HFF-Myc (cell line): ENCODE measurements around the gene GRM8.

Experiments used
- DNase-seq: peaks from one replicate; pipeline ENCODE4 v3.0.0-alpha.2; 2011; ENCODE audit warnings: low read depth; ENCODE audit errors: extremely low read depth
- H3K4me3 ChIP-seq: replicated peaks from 2 replicates; pipeline ENCODE4 v1.5.1; 2011; ENCODE audit warnings: low read depth, mild to moderate bottlenecking, control low read depth, low read length
- TF ChIP-seq, protein P1 (sequence below): IDR thresholded peaks from 2 replicates; pipeline ENCODE4 v1.5.1; 2012; ENCODE audit warnings: mild to moderate bottlenecking, low read depth, low read length, control low read depth; ENCODE audit errors: missing control alignments

The GRM8 gene

GRCh38 chr7:126605553-126605952, 647.2 kb downstream of the GRM8 start:
- TF ChIP-seq, protein P1, sequence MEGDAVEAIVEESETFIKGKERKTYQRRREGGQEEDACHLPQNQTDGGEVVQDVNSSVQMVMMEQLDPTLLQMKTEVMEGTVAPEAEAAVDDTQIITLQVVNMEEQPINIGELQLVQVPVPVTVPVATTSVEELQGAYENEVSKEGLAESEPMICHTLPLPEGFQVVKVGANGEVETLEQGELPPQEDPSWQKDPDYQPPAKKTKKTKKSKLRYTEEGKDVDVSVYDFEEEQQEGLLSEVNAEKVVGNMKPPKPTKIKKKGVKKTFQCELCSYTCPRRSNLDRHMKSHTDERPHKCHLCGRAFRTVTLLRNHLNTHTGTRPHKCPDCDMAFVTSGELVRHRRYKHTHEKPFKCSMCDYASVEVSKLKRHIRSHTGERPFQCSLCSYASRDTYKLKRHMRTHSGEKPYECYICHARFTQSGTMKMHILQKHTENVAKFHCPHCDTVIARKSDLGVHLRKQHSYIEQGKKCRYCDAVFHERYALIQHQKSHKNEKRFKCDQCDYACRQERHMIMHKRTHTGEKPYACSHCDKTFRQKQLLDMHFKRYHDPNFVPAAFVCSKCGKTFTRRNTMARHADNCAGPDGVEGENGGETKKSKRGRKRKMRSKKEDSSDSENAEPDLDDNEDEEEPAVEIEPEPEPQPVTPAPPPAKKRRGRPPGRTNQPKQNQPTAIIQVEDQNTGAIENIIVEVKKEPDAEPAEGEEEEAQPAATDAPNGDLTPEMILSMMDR: no peak
- H3K4me3 ChIP-seq: no peak overlapping the region

GRCh38 chr7:126605056-126605455, 647.7 kb downstream of the GRM8 start:
- DNase-seq: no peak
- H3K4me3 ChIP-seq: no peak overlapping the region
- TF ChIP-seq, protein P1: no peak

More at GRCh38 chr7:126605553-126605952, 647.2 kb downstream of the GRM8 start:
- no peak for DNase-seq

DNA sequence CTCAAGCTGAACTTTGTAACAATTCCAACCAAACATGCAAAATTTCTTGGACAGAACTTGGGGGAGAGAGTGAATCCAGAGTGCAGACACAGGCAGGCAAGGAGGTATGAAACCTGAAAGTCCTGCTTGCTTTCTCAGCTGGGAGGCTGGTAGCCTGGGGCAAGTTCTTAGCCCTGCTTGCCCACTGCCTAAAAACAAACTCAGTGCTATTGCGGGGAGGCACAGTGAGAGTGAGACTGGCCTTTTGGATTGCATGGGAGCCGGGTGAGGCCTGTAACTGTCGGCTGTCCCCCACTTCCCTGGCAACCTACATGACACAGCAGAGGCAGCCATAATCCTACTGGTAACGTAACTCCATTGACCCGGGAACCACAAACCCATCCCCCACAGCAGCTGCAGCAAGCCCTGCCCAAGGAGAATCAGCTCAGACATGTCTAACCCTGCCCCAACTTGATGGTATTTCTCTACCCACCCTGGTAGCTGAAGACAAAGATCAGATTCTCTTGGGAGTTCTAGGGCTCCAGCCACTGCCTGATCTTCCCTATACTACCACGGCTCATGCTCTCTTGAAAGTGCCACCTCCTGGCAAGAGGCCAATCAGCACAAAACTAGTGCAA, 663.6 kb downstream of the GRM8 start:
- no peak for DNase-seq
- TF ChIP-seq, protein P1: no peak

DNA sequence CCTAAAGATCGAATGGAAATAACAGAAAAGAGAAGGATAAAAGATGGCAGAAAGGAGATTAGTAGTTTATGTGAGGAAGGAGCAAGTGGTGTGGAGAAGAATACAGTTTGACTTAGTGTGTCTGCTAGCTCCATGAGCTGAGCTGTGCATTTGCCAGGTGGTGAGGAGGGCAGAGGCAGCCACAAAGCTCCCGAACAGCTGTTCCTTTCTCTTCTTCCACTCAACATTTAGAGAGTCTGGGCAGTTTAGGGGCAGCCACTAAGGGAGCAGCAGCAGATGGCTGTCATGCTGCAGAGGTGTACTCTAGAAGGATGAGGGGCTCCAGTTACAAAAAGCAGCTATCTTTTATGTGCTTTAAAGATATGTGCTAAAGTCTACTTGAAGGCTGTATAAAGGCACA, 674.4 kb downstream of the GRM8 start:
- no peak for DNase-seq
- no peak overlapping the region for H3K4me3 ChIP-seq
- TF ChIP-seq, protein P1: no peak

More for the DNA sequence above, 663.6 kb downstream of the GRM8 start:
- no peak overlapping the region for H3K4me3 ChIP-seq

GRCh38 chr7:126574276-126575250, 678.2 kb downstream of the GRM8 start:
- no peak overlapping the region for H3K4me3 ChIP-seq
- DNase-seq: no peak
- TF ChIP-seq, protein P1: no peak

DNA sequence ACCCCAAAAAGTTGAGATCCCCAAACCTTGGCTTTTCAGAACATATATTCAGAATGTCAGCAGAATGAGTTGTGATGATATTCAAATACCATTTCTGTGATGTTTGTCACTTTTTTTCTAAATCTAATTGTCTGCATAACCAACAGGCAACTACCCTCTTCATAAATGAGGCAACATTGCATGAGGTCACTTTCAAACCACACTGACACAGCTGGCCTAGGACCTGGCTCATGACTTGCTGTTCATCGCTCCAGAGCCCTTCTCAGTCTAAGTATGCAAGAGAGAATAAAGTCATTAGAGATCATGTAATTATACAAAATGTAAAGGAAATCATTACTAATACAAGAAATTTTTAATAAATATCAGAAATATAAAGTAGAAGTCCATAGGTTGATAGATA, 681.9 kb downstream of the GRM8 start:
- TF ChIP-seq, protein P1: no peak
- no peak for DNase-seq
- no peak overlapping the region for H3K4me3 ChIP-seq
